Measurements from ENCODE around the gene SASH3.

DNA sequence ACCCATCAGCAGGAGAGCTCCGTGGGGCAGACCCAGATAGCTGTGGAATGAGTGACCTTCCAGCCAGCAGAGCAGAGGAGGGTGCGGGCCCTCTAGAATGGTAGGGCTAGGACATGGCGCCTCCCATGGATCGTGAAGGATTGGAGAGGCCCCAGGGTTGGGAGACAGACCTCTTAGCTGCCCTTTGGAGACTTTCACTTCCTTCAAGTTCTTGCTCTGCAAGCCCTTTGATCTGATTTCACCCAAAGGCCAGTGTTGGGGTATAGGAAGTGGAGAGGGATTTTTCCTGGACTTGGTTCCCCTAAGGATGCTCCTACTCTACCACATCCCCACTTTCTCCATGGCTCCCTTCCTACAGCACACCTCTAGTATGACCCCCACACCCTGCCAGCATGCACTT lies 3.0 kb downstream of the SASH3 start:
- TF ChIP-seq, protein P1, sequence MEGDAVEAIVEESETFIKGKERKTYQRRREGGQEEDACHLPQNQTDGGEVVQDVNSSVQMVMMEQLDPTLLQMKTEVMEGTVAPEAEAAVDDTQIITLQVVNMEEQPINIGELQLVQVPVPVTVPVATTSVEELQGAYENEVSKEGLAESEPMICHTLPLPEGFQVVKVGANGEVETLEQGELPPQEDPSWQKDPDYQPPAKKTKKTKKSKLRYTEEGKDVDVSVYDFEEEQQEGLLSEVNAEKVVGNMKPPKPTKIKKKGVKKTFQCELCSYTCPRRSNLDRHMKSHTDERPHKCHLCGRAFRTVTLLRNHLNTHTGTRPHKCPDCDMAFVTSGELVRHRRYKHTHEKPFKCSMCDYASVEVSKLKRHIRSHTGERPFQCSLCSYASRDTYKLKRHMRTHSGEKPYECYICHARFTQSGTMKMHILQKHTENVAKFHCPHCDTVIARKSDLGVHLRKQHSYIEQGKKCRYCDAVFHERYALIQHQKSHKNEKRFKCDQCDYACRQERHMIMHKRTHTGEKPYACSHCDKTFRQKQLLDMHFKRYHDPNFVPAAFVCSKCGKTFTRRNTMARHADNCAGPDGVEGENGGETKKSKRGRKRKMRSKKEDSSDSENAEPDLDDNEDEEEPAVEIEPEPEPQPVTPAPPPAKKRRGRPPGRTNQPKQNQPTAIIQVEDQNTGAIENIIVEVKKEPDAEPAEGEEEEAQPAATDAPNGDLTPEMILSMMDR (IDR thresholded peaks at IDR 0.05), result no peak
- no peak for TF ChIP-seq POLR2A (IDR thresholded peaks at IDR 0.05)
